HCT116 (cell line): Measurements from ENCODE around the gene SMTNL1. TPM values are rescaled to one million over a fixed set of nuclear protein-coding genes. Genes with fewer than 3 reads are reported as not detected.

Source experiments
- ATAC-seq: fragments of 200-7000 bp; cut with Tn5 transposase; 2 replicates; pipeline ENCODE4 v1.9.1; 2020; ENCODE audit warnings: mild to moderate bottlenecking, moderate library complexity
- BruUV-seq: library from RNA; stranded (reverse); fragments of 400-500 nt; replicated peaks from 2 replicates; lab custom pipeline; 2021; lab: Mats Ljungman, UMichigan
- CTCF ChIA-PET: fragments of 300-600 bp; sonication (Branson Sonifier 250); formaldehyde crosslinking; loops from one replicate; lab custom pipeline; 2021; ENCODE audit warnings: antibody characterized with exemption; lab: Charles Lee
- POLR2A ChIA-PET: fragments of 300-600, 350-600 bp; sonication (Branson Sonifier 250); formaldehyde crosslinking; loops from one replicate; lab custom pipeline; 2021; ENCODE audit warnings: antibody characterized with exemption; lab: Charles Lee
- RAD21 ChIA-PET, 2 experiments: fragments of 300-600 bp; sonication (Branson Sonifier 250); formaldehyde crosslinking; loops; one replicate each; lab custom pipeline; 2023; ENCODE audit warnings: low total read pairs in 2 of 2; ENCODE audit not compliant: uncharacterized antibody in 2 of 2, unreplicated experiment in 2 of 2, low non-redundant PET in 1 of 2; lab: Charles Lee
- DNase-seq: peaks from one replicate; pipeline ENCODE4 v3.0.0-alpha.2; 2010; ENCODE audit warnings: low read depth, low spot score
- H2AFZ ChIP-seq: fragments of 200-600 bp; shearing (Covaris generic), sonication (generic); 2 replicates; pipeline ENCODE4 v1.6.1; 2017; ENCODE audit warnings: low read depth, mixed run types, mixed read lengths, antibody characterized with exemption, low read length; ENCODE audit not compliant: poor library complexity, severe bottlenecking
- H3K27ac ChIP-seq: 2 replicates; pipeline ENCODE4 v1.5.1; 2012; ENCODE audit warnings: low read depth, low read length
- H3K27me3 ChIP-seq: fragments of 200-600 bp; sonication (generic); 2 replicates; pipeline ENCODE4 v1.6.1; 2016; ENCODE audit warnings: mixed run types, low read length, mixed read lengths; ENCODE audit not compliant: insufficient read depth
- H3K36me3 ChIP-seq, 2 experiments: fragments of 200-500 bp in 1 of 2; fragments of 200-600 bp in 1 of 2; sonication (Bioruptor generic) in 1 of 2; sonication (generic) in 1 of 2; 2 replicates each; pipeline versions ENCODE4 v1.5.1 to v1.6.1; 2014 to 2016; ENCODE audit warnings: low read length in 2 of 2, inconsistent platforms in 1 of 2, mixed read lengths in 1 of 2, mixed run types in 1 of 2; ENCODE audit not compliant: insufficient read depth in 2 of 2, control insufficient read depth in 1 of 2
- H3K4me1 ChIP-seq, 2 experiments: fragments of 200-600 bp in 1 of 2; sonication (generic) in 1 of 2; 2 replicates each; pipeline versions ENCODE4 v1.5.1 to v1.6.1; 2012 to 2017; ENCODE audit warnings: low read length in 2 of 2, inconsistent platforms in 1 of 2, mild to moderate bottlenecking in 1 of 2, mixed read lengths in 1 of 2, mixed run types in 1 of 2, moderate library complexity in 1 of 2; ENCODE audit not compliant: insufficient read depth in 2 of 2, control insufficient read depth in 1 of 2
- H3K4me2 ChIP-seq: fragments of 200-600 bp; sonication (generic); 2 replicates; pipeline ENCODE4 v1.6.1; 2017; ENCODE audit warnings: mixed run types, low read length, mixed read lengths
- H3K4me3 ChIP-seq, 2 experiments: fragments of 200-600 bp in 1 of 2; sonication (generic) in 1 of 2; replicated peaks in 1 of 2; 2 replicates each; pipeline ENCODE4 v1.5.1; 2011 to 2016; ENCODE audit warnings: low read length in 2 of 2, control low read depth in 1 of 2, low read depth in 1 of 2, mild to moderate bottlenecking in 1 of 2, mixed read lengths in 1 of 2, mixed run types in 1 of 2
- H3K79me2 ChIP-seq: fragments of 200-600 bp; sonication (generic); 2 replicates; pipeline ENCODE4 v1.6.1; 2017; ENCODE audit warnings: mild to moderate bottlenecking, mixed run types, low read length, moderate library complexity, mixed read lengths; ENCODE audit not compliant: insufficient read depth
- H3K9ac ChIP-seq: fragments of 200-600 bp; sonication (generic); 2 replicates; pipeline ENCODE4 v1.6.1; 2016; ENCODE audit warnings: low read length, mixed read lengths
- H3K9me2 ChIP-seq: fragments of 200-600 bp; sonication (generic), shearing (Covaris generic); 2 replicates; pipeline ENCODE4 v1.6.1; 2017; ENCODE audit warnings: mixed run types, mild to moderate bottlenecking, moderate library complexity; ENCODE audit not compliant: insufficient read depth
- H3K9me3 ChIP-seq, 2 experiments: fragments of 200-500 bp in 1 of 2; fragments of 200-600 bp in 1 of 2; sonication (Bioruptor generic) in 1 of 2; sonication (generic) in 1 of 2; 2 replicates each; pipeline ENCODE4 v1.6.1; 2014 to 2017; ENCODE audit warnings: low read length in 2 of 2, mixed read lengths in 2 of 2, inconsistent platforms in 1 of 2, low read depth in 1 of 2, mild to moderate bottlenecking in 1 of 2, mixed run types in 1 of 2, moderate library complexity in 1 of 2; ENCODE audit not compliant: control insufficient read depth in 1 of 2, insufficient read depth in 1 of 2
- H4K20me1 ChIP-seq: fragments of 200-600 bp; sonication (generic), shearing (Covaris generic); 2 replicates; pipeline ENCODE4 v1.6.1; 2017; ENCODE audit warnings: mixed run types, mild to moderate bottlenecking, moderate library complexity; ENCODE audit not compliant: insufficient read depth
- CBX3 ChIP-seq: IDR thresholded peaks from 2 replicates; pipeline ENCODE4 v1.6.1; 2012; ENCODE audit warnings: low read depth
- EGR1 ChIP-seq: IDR thresholded peaks from 2 replicates; pipeline ENCODE4 v1.6.1; 2012; ENCODE audit warnings: low read depth
- EZH2 ChIP-seq: fragments of 200-600 bp; sonication (generic); IDR thresholded peaks from 2 replicates; pipeline ENCODE4 v1.6.1; 2017; ENCODE audit warnings: antibody characterized with exemption, mixed run types
- EZH2phosphoT487 ChIP-seq: fragments of 200-600 bp; IDR thresholded peaks from 2 replicates; pipeline ENCODE4 v1.6.1; 2018; ENCODE audit warnings: antibody characterized with exemption, borderline replicate concordance
- FOSL1 ChIP-seq: IDR thresholded peaks from 2 replicates; pipeline ENCODE4 v1.6.1; 2012; ENCODE audit warnings: low read depth
- JUND ChIP-seq: IDR thresholded peaks from 2 replicates; pipeline ENCODE4 v1.6.1; 2012
- RAD21 ChIP-seq: IDR thresholded peaks from 2 replicates; pipeline ENCODE4 v1.6.1; 2012; ENCODE audit warnings: low read depth, mild to moderate bottlenecking
- TCF7L2 ChIP-seq: IDR thresholded peaks from 2 replicates; pipeline ENCODE4 v1.7.0; 2011; ENCODE audit warnings: borderline replicate concordance, inconsistent platforms; ENCODE audit not compliant: insufficient read depth, insufficient read length; ENCODE audit errors: extremely low read depth
- ZBTB33 ChIP-seq: IDR thresholded peaks from 2 replicates; pipeline ENCODE4 v1.6.1; 2011; ENCODE audit warnings: mild to moderate bottlenecking, low read length, moderate library complexity; ENCODE audit not compliant: insufficient replicate concordance; ENCODE audit errors: extremely low read depth
- ZFX ChIP-seq: fragments of 450-650 bp; IDR thresholded peaks from 2 replicates; pipeline ENCODE4 v1.6.1; 2017
- ZNF274 ChIP-seq: fragments of 200-500 bp; sonication (Bioruptor generic); IDR thresholded peaks from 2 replicates; pipeline ENCODE4 v1.6.1; 2014; ENCODE audit warnings: mild to moderate bottlenecking, low read depth, low read length, inconsistent platforms
- intact Hi-C: fragments of 100-400 bp; cut with micrococcal nuclease; formaldehyde crosslinking; loops from 2 replicates; pipeline ENCODE4 v1.10.0; 2022
- total RNA-seq: library from RNA; stranded (reverse); gene quantifications from one replicate; pipeline ENCODE4 v1.2.1, GENCODE V29; 2021; ENCODE audit not compliant: unreplicated experiment
- TF ChIP-seq, protein P1 (sequence below): IDR thresholded peaks from 2 replicates; pipeline ENCODE4 v1.6.1; 2012

Gene SMTNL1
- total RNA-seq, 1 experiment from 2014 or later = not detected

DNA sequence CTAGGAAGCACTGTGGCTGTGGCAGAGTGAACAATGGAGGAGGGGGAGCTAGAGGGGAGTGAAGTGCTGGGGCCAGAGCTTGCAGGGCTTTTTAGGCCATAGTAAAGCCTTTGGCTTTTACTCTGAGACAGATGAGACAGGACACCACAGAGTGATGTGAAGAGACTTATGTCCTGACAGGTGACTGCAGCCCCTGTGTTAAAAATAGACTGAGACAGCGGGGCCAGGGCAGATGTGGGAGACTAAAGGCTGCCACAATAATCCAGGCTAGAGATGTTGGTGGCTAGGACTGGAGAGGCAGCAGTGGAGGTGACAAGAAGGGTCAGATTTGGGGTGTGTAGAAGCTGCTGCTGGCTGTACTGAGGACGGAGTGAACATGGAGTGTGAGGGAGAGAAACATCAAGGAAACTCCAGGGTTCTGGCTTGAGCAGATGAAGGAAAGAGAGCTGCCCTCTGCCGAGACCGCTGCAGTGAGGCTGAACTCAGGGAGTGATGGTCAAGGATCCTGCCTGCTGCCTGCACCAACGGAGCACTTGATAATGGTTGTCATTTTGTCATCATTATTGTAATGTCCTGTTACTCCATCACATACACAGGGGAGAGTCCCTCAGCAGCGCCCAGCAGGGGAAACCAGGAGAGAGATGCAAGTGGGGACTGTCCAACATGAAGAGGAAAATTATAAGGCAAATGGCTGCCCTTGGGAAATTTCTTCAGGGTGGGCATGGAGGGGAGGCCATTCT, 49.3 kb upstream of the SMTNL1 start:
- H3K4me2 ChIP-seq = no peak overlapping the region
- RAD21 ChIA-PET = no interaction called here
- H3K9ac ChIP-seq = no peak overlapping the region
- H3K79me2 ChIP-seq = no peaks in the 10 kb centered on the region
- H2AFZ ChIP-seq = no peak overlapping the region
- no TSS peak for BruUV-seq
- no peaks in the 10 kb centered on the region for H3K27me3 ChIP-seq
- no peaks in the 10 kb centered on the region for H3K9me2 ChIP-seq
- H3K9me3 ChIP-seq = no peaks in the 10 kb centered on the region
- no peak for DNase-seq
- no peaks in the 10 kb centered on the region for H3K36me3 ChIP-seq
- intact Hi-C loops = no loop called here
- H3K4me1 ChIP-seq = peaks cover 0 to 1% of the 10 kb centered on the region in 2 experiments; a peak in 1 of 4 replicates
- POLR2A ChIA-PET = no interaction called here
- TF ChIP-seq, protein P1, sequence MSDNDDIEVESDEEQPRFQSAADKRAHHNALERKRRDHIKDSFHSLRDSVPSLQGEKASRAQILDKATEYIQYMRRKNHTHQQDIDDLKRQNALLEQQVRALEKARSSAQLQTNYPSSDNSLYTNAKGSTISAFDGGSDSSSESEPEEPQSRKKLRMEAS = no peak
- TF ChIP-seq RAD21 (no peak), EZH2phosphoT487 (no peak), JUND (no peak), FOSL1 (no peak), CBX3 (no peak), ZNF274 (no peak), TCF7L2 (no peak), ZBTB33 (no peak), ZFX (no peak), EZH2 (no peak), EGR1 (no peak)
- TF ChIP-seq, all 23 proteins: peak for 0
- Histone ChIP-seq H3K4me3 (no peak overlapping the region), H4K20me1 (no peaks in the 10 kb centered on the region), H3K27ac (no peak overlapping the region)
- ATAC-seq = no peak
- CTCF ChIA-PET = no interaction called here
